Esophagus muscularis mucosa (tissue), 4 donors: Measurements from ENCODE around the gene ZNF385A. TPM values are rescaled to one million over a fixed set of nuclear protein-coding genes. Genes with fewer than 3 reads are reported as not detected.

Source experiments
- DNase-seq: peaks from one replicate; pipeline ENCODE4 v3.0.0-alpha.2; 2017; ENCODE audit errors: extremely low spot score
- H3K27ac ChIP-seq, 4 donors: fragments of 200-600 bp; sonication (generic); replicated peaks in 1 of 4; 1 replicate in 3 of 4; 2 replicates in 1 of 4; pipeline ENCODE4 v1.5.1; 2016 to 2019; ENCODE audit warnings: mild to moderate bottlenecking in 1 of 4
- H3K27me3 ChIP-seq, 4 donors: fragments of 200-600 bp; sonication (generic); one replicate each; pipeline versions ENCODE4 v1.5.1 to v1.6.0; 2016 to 2019
- H3K36me3 ChIP-seq, 4 donors: fragments of 200-600 bp; sonication (generic); one replicate each; pipeline ENCODE4 v1.5.1; 2016 to 2019
- H3K4me1 ChIP-seq, 4 donors: fragments of 200-600 bp; sonication (generic); one replicate each; pipeline ENCODE4 v1.5.1; 2016 to 2019
- H3K4me3 ChIP-seq, 4 donors: fragments of 200-600 bp; sonication (generic); 1 replicate in 2 of 4; 2 replicates in 2 of 4; pipeline ENCODE4 v1.5.1; 2016 to 2019; ENCODE audit warnings: mild to moderate bottlenecking in 4 of 4, moderate library complexity in 1 of 4
- H3K9me3 ChIP-seq, 4 donors: fragments of 200-600 bp; sonication (generic); 1 replicate in 3 of 4; 2 replicates in 1 of 4; pipeline ENCODE4 v1.5.1; 2016 to 2019
- CTCF ChIP-seq, 3 experiments: fragments of 200-600 bp in 2 of 3; fragments of 450-650 bp in 1 of 3; sonication (generic) in 2 of 3; IDR thresholded peaks; one replicate each; pipeline ENCODE4 v1.5.1; 2017 to 2019; ENCODE audit warnings: antibody characterized with exemption in 3 of 3, mild to moderate bottlenecking in 2 of 3, moderate library complexity in 1 of 3
- EP300 ChIP-seq: sonication (generic); formaldehyde crosslinking; IDR thresholded peaks from one replicate; pipeline ENCODE4 v1.6.1; 2017; ENCODE audit warnings: antibody characterized with exemption
- POLR2A ChIP-seq: fragments of 450-650 bp; IDR thresholded peaks from one replicate; pipeline ENCODE4 v1.6.1; 2017; ENCODE audit warnings: antibody characterized with exemption, moderate library complexity, mild to moderate bottlenecking, low read depth
- POLR2AphosphoS5 ChIP-seq, 2 donors: sonication (generic); formaldehyde crosslinking; IDR thresholded peaks; one replicate each; pipeline ENCODE4 v1.6.1; 2017; ENCODE audit warnings: antibody characterized with exemption in 2 of 2
- WGBS: methylation state at CpG from one replicate; pipeline ENCODE4 v1.1.5; 2018; 5-methylcytosine and 5-hydroxymethylcytosine counted together
- intact Hi-C: fragments of 100-400 bp; cut with DNase I; formaldehyde crosslinking; loops from one replicate; pipeline ENCODE4 v1.15.1; 2023
- total RNA-seq, 4 donors: library from RNA; depleted of rRNA; stranded (reverse); fragments of >200 nt; gene quantifications; one replicate each; pipeline versions ENCODE4 v1.1.0 to v1.2.1, GENCODE V29; 2016

Gene ZNF385A
- total RNA-seq, 4 donors from 2014 or later = 15.7 to 32.6 (median 19.4) TPM

- TF ChIP-seq POLR2A = peak; percentile 85
- TF ChIP-seq EP300 = peak; percentile 5
- peak; percentile 86 to 96 for TF ChIP-seq POLR2AphosphoS5 (IDR thresholded peaks at IDR 0.05)
- TF ChIP-seq CTCF (IDR thresholded peaks at IDR 0.05) = no peak
- H3K27me3 ChIP-seq = no peaks in the 10 kb centered on the region
- H3K4me1 ChIP-seq = peaks cover 60 to 84% (median 83%) of the 10 kb centered on the region in 4 donors
- H3K27ac ChIP-seq = peak within 1 kb of the TSS; percentile 91 to 97 (median 94)
- DNase-seq = peak; percentile 96
- no peaks in the 10 kb centered on the region for H3K36me3 ChIP-seq
- H3K9me3 ChIP-seq = no peaks in the 10 kb centered on the region
- peak within 1 kb of the TSS; percentile 80 to 96 (median 91) for H3K4me3 ChIP-seq
- WGBS = 1% methylated on average over 36 of the region's 46 CpGs
- intact Hi-C loops = no loop called here
Measured at GRCh38 chr12:54419088-54419887, 34.8 kb upstream of the ZNF385A start, which contains the start of gene ITGA5. Gene ITGA5 (minus strand): TSS chr12:54419266. CDS start chr12:54419198, 68 bp downstream.

GRCh38 chr12:54418441-54419087 is 34.0 kb upstream of the ZNF385A start:
- H3K27me3 ChIP-seq = no peaks in the 10 kb centered on the region
- peak overlapping the region; percentile 91 to 97 (median 94) for H3K27ac ChIP-seq
- intact Hi-C loops = no loop called here
- H3K36me3 ChIP-seq = peaks cover 0 to 4% (median 0%) of the 10 kb centered on the region in 4 donors
- H3K4me3 ChIP-seq = peak overlapping the region; percentile 80 to 96 (median 91)
- H3K4me1 ChIP-seq = peaks cover 64 to 84% (median 83%) of the 10 kb centered on the region in 4 donors
- H3K9me3 ChIP-seq = no peaks in the 10 kb centered on the region
- TF ChIP-seq EP300 (no peak), POLR2A (no peak), POLR2AphosphoS5 (IDR thresholded peaks at IDR 0.05) (no peak), CTCF (IDR thresholded peaks at IDR 0.05) (no peak)
- no peak for DNase-seq
- under 1% methylated on average over 31 of the region's 35 CpGs for WGBS

GRCh38 chr12:54417712-54418440 is 33.3 kb upstream of the ZNF385A start:
- peak overlapping the region; percentile 80 to 96 (median 91) for H3K4me3 ChIP-seq
- H3K9me3 ChIP-seq = no peaks in the 10 kb centered on the region
- no peak for DNase-seq
- H3K4me1 ChIP-seq = peaks cover 71 to 84% (median 83%) of the 10 kb centered on the region in 4 donors
- intact Hi-C loops = no loop called here
- WGBS = 2% methylated on average over 17 of the region's 25 CpGs
- peak in 1 of 2 donors; percentile 8 for TF ChIP-seq POLR2AphosphoS5 (IDR thresholded peaks at IDR 0.05)
- TF ChIP-seq CTCF (IDR thresholded peaks at IDR 0.05) = no peak
- H3K27me3 ChIP-seq = no peaks in the 10 kb centered on the region
- H3K36me3 ChIP-seq = peaks cover 0 to 8% (median 0%) of the 10 kb centered on the region in 4 donors
- peak overlapping the region; percentile 91 to 97 (median 94) for H3K27ac ChIP-seq

GRCh38 chr12:54416687-54417603 is 32.4 kb upstream of the ZNF385A start:
- intact Hi-C loops = no loop called here
- DNase-seq = no peak
- no peaks in the 10 kb centered on the region for H3K27me3 ChIP-seq
- H3K9me3 ChIP-seq = no peaks in the 10 kb centered on the region
- TF ChIP-seq POLR2AphosphoS5 (IDR thresholded peaks at IDR 0.05) = peak in 1 of 2 donors; percentile 33
- TF ChIP-seq POLR2A = no peak
- TF ChIP-seq CTCF (IDR thresholded peaks at IDR 0.05) = no peak
- no peak for TF ChIP-seq EP300
- H3K36me3 ChIP-seq = peaks cover 0 to 13% (median 2%) of the 10 kb centered on the region in 4 donors
- H3K4me1 ChIP-seq = peaks cover 77 to 84% (median 83%) of the 10 kb centered on the region in 4 donors
- 23% methylated on average over 5 of the region's 5 CpGs for WGBS
- peak overlapping the region; percentile 80 to 96 (median 91) for H3K4me3 ChIP-seq
- peak overlapping the region; percentile 91 to 97 (median 94) for H3K27ac ChIP-seq
